Measurements from ENCODE around the gene CHST15.

Gene CHST15

GRCh38 chr10:124082555-124082954, 10.8 kb downstream of the CHST15 start:
- DNase-seq (ENCODE audit: low read depth in 2 of 2), result no peak

DNA sequence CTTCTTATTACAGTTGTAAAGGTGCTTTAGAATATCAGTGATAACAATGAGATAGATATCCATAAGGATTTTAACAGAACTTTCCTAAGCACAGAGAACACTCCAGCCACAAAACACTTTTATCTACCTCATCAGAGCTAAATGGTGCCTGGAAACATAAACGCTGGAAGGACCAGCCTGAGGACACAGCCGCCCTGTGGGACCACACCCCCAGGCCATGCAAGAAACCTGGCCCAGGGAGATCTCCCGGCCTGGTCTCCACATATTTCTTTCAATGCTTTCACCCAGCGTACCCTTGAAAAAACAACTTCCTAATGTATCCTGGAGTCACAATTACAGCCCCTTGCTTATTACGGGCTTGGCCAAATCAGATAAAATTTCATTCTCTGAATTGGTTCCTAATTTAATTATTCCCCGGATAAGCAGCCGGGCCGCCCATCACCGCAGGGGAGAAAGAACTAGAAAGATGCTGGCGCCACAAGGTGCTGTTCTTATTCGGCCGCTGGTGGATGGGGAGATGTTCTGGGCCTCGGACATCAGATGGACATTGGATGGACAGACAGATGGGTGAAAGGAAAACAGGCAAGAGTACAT, 11.8 kb downstream of the CHST15 start:
- no peak for DNase-seq (ENCODE audit: low read depth in 2 of 2)

GRCh38 chr10:124079864-124080263, 13.5 kb downstream of the CHST15 start:
- no peak for DNase-seq (ENCODE audit: low read depth in 2 of 2)

- no peak for DNase-seq (ENCODE audit: low read depth in 2 of 2)
These were observed 14.7 kb downstream of the CHST15 start for GRCh38 chr10:124078714-124079113.

GRCh38 chr10:124078028-124078427, 15.4 kb downstream of the CHST15 start:
- DNase-seq (ENCODE audit: low read depth in 2 of 2), result no peak

DNA sequence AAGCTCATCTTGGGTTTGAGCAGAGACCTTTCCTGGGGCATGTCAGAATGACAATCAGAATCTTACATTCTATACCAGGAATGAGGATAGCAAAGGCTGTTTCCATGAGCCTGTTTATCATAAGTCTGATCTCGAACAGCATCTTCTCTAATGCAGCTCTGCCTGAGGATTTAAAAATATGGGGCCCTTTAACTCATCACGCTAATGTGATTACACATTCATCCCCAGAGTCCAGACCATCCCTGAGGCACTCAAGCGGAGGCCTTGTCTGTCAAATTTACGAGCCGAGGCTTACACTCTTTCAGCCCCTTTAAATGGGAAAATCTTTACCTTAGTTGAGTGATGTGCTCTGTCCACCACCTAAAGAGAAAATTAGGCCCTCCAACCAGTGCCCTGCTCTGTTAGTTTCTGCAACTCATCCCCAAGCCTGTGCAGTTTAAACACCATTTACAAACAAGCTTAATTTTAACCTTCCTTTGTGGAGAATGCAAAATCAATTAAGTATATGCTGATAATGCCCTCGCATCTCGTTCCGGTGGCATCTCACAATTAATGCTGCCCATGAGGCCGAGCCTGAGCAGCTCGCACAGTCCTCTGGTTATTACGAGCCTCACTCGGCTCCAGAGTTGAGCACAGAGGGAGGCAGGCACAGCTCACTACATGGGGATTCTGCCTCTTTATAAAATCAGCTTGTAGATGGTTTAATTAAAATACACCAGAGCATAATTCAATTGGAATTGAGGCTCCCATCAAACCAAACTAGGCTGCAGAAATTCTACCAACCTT, 16.0 kb downstream of the CHST15 start:
- DNase-seq (ENCODE audit: low read depth in 2 of 2), result no peak

DNA sequence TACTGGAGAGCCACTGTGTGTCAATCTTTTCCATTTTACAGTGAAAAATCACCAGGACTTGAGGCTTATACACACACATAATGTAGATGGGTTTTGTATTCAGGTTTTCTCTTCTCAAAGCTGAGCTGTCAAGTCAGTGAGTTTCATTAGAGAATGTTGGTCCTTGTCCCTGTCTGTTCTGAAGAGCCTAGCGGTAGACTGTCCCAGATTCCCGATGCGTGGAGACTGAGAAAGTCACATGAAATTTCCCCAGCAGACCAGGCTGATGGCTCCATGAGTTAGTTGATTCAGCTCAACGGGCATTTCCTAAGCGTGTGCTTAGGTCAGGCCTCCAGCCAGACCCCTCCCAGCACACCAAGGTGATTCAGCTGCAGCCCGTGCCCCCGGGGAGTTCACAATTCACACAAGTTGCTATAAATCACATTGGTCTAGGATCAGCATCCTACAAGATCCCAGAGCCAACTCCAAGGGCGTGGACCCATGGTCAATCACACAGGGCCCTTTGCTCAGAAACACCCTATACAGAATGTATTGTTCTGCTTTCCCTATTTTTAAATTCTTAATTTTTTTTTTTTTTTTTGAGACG, 17.2 kb downstream of the CHST15 start:
- no peak for DNase-seq (ENCODE audit: low read depth in 2 of 2)

GRCh38 chr10:124075231-124075955, 18.0 kb downstream of the CHST15 start:
- DNase-seq (ENCODE audit: low read depth in 2 of 2), result no peak

GRCh38 chr10:124074501-124075109, 18.8 kb downstream of the CHST15 start:
- DNase-seq (ENCODE audit: low read depth in 2 of 2), result no peak

DNA sequence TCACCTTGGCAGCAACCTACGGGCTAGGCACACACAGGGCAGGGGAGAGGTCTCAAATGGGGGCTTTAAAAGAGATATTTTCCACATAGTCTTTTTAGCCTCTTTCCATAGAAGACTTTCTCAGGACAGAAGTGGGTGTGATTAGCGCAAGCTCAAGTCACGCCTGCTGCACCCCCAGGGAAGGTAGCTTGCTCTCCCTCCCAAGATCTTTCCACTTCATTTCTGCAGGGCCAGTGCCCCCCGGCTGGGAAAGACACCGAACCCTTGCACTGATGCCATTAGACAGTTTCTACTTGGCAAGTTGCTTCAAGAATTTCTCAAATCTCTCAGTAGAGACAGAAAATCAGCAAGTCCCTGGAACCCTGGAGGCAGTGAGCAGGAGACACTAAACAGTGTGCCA, 19.4 kb downstream of the CHST15 start:
- no peak for DNase-seq (ENCODE audit: low read depth in 2 of 2)

- no peak for DNase-seq (ENCODE audit: low read depth in 2 of 2)
These were observed 20.9 kb downstream of the CHST15 start for GRCh38 chr10:124072541-124072940.

DNA sequence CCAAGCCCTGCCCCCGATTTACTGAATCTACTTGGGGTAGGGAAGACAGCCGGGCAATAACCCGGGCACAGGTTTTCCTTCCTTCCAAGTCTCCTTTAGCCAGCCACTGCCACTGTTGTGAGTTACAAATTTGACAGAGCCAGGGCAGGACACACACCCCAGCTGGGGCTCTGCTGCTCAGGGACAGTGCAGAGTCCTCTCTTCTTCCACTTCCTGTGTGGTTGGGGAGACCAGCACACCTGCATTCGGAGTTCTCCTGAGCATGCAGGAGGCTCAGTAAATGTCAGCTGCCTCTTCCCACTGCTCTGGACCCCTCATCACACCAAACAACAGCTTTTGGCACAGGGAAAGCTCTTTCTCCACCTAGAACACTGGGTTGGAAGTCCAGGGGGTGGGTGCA, 21.3 kb downstream of the CHST15 start:
- DNase-seq (ENCODE audit: low read depth in 2 of 2), result no peak

GRCh38 chr10:124071141-124071540, 22.3 kb downstream of the CHST15 start:
- no peak for DNase-seq (ENCODE audit: low read depth in 2 of 2)

DNA sequence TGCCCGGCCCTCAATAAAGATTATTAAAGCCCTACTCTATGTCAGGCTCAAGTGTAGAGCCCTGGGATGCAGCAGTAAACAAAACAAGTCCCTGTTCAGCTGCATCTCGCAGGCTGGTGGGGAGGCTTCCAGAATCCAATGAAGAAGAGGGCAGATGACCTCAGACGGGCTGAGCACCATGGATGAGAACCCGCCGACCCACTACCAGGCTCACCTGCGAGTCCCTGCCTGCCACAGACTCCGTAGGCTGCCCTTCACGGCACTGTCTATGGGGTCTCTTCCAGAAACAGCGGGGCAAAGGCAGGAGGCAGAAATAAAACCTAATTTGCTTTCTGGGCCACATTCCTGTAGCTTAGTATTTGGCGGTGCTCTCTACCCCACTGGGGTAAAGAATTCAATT, 22.7 kb downstream of the CHST15 start:
- DNase-seq (ENCODE audit: low read depth in 2 of 2), result no peak

DNA sequence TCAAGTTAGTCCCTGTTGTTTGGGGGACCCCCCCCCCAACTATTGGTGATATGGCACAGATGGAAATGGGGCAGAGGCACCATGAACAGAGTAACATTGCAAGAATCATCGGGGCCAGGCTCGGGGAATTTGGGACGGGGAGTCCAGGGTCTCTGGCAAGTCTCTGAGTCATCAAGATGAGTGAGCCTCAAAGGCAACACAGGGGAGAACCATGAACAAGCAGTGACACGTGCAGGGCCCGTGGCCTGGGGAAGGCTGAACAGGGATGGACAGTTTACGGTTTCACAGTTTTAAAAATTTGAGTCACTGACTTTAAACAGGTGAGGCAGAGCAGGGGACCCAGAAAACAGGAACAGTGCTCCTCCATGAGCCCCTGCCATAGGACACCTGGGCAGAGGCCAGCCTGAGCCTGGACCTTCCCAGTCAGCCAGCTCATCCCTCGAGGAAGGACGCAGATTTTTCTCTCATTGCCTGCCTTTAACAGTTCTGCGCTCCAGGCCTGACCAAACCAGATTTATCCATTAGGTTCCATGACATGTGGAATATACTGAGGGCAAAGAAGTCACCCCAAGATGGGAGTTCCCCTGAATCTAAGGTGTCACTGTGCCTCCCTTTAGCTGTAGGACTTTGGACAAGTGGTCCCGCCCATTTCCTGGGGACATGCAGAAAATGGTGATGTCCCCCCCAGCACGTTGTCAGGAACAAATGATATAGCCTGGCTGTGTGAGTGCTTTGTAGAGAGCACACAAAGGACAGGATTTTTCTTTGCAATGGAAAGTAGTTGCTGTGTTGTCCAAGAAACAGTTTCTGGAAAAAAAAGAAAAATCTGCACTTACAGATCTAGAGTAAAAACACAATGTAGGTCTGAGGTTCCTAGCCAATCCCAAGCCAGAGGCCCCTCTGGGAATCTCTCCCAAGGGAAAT, 23.8 kb downstream of the CHST15 start:
- no peak for DNase-seq (ENCODE audit: low read depth in 2 of 2)

- DNase-seq (ENCODE audit: low read depth in 2 of 2), result no peak
These were observed 24.5 kb downstream of the CHST15 start for GRCh38 chr10:124068929-124069328.

GRCh38 chr10:124067825-124068400, 25.5 kb downstream of the CHST15 start:
- DNase-seq (ENCODE audit: low read depth in 2 of 2), result no peak

- no peak for DNase-seq (ENCODE audit: low read depth in 2 of 2)
These were observed 26.4 kb downstream of the CHST15 start for GRCh38 chr10:124066781-124067714.

- DNase-seq (ENCODE audit: low read depth in 2 of 2), result no peak
These were observed 27.2 kb downstream of the CHST15 start for GRCh38 chr10:124066126-124066700.
